ENCODE results near the gene ACTRT3. TPM values are rescaled to one million over a fixed set of nuclear protein-coding genes. Genes with fewer than 3 reads are reported as not detected.
A peak's percentile ranks its signal among the peaks of the same experiment; 100 is the strongest.

The ACTRT3 gene
- total RNA-seq, 1 experiment from 2014 or later: 1.7 TPM

DNA sequence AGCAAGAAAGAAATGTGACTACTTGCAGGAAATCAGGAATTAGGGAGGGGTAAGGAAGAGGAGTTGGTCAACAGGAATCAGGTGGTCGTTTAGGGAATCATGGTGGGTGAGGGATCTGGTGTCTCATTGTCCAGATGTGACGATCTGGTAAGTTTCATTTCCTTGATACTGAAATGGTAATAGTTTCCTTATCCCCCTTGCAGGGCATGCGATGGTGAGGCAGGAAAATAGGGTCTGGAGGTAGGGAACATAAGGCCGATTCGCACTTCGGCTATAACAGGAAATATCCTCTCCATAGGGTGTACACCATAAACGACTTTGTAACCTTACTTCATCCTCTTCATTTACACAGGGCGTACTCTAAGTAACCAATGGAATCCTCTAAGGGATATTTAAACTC lies 43.9 kb upstream of the ACTRT3 start:
- in situ Hi-C loops (cut with HindIII; ENCODE audit: low pct_unique_long_range_greater_than_20kb, low sequenced_read_pairs): no loop called here
- Histone ChIP-seq H3K27me3 (ENCODE audit: control insufficient read depth, insufficient read depth, low read length) (no peaks in the 10 kb centered on the region; the same call in 1 of the 2 replicates), H3K9me3 (ENCODE audit: control insufficient read depth, insufficient read depth, low read depth, low read length) (no peaks in the 10 kb centered on the region), H3K4me1 (ENCODE audit: control insufficient read depth, insufficient read depth, low read length) (peaks cover 17% of the 10 kb centered on the region; the same call in 1 of the 2 replicates), H3K27ac (ENCODE audit: low read length) (peak overlapping the region; percentile 29), H3K36me3 (ENCODE audit: control insufficient read depth, insufficient read depth, low read length) (no peaks in the 10 kb centered on the region), H3K4me3 (ENCODE audit: low read depth in 2 of 2, low read length in 2 of 2) (peak overlapping the region; percentile 39 to 60)
- POLR2A ChIA-PET: no interaction called here
- TF ChIP-seq TCF7L2 (IDR thresholded peaks at IDR 0.05; ENCODE audit: low read depth, low read length) (no peak), POLR2AphosphoS5 (IDR thresholded peaks at IDR 0.05; ENCODE audit: low read depth, low read length) (no peak), SIN3A (IDR thresholded peaks at IDR 0.05; ENCODE audit: borderline replicate concordance, insufficient read depth, low read depth, low read length) (no peak)
- TF ChIP-seq, protein P1, sequence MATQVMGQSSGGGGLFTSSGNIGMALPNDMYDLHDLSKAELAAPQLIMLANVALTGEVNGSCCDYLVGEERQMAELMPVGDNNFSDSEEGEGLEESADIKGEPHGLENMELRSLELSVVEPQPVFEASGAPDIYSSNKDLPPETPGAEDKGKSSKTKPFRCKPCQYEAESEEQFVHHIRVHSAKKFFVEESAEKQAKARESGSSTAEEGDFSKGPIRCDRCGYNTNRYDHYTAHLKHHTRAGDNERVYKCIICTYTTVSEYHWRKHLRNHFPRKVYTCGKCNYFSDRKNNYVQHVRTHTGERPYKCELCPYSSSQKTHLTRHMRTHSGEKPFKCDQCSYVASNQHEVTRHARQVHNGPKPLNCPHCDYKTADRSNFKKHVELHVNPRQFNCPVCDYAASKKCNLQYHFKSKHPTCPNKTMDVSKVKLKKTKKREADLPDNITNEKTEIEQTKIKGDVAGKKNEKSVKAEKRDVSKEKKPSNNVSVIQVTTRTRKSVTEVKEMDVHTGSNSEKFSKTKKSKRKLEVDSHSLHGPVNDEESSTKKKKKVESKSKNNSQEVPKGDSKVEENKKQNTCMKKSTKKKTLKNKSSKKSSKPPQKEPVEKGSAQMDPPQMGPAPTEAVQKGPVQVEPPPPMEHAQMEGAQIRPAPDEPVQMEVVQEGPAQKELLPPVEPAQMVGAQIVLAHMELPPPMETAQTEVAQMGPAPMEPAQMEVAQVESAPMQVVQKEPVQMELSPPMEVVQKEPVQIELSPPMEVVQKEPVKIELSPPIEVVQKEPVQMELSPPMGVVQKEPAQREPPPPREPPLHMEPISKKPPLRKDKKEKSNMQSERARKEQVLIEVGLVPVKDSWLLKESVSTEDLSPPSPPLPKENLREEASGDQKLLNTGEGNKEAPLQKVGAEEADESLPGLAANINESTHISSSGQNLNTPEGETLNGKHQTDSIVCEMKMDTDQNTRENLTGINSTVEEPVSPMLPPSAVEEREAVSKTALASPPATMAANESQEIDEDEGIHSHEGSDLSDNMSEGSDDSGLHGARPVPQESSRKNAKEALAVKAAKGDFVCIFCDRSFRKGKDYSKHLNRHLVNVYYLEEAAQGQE (IDR thresholded peaks at IDR 0.05; ENCODE audit: insufficient read depth in 1 of 2, low read depth in 2 of 2, low read length in 1 of 2): no peak
- TF ChIP-seq, protein P2, sequence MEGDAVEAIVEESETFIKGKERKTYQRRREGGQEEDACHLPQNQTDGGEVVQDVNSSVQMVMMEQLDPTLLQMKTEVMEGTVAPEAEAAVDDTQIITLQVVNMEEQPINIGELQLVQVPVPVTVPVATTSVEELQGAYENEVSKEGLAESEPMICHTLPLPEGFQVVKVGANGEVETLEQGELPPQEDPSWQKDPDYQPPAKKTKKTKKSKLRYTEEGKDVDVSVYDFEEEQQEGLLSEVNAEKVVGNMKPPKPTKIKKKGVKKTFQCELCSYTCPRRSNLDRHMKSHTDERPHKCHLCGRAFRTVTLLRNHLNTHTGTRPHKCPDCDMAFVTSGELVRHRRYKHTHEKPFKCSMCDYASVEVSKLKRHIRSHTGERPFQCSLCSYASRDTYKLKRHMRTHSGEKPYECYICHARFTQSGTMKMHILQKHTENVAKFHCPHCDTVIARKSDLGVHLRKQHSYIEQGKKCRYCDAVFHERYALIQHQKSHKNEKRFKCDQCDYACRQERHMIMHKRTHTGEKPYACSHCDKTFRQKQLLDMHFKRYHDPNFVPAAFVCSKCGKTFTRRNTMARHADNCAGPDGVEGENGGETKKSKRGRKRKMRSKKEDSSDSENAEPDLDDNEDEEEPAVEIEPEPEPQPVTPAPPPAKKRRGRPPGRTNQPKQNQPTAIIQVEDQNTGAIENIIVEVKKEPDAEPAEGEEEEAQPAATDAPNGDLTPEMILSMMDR (IDR thresholded peaks at IDR 0.05): no peak
- CTCF ChIA-PET: no interaction called here
- intact Hi-C loops (cut with micrococcal nuclease; ENCODE audit: unreplicated experiment): no loop called here
- DNase-seq (ENCODE audit: low read depth, low spot score) (no peak), ATAC-seq (no peak)
- BruUV-seq (replicated peaks): no TSS peak

DNA sequence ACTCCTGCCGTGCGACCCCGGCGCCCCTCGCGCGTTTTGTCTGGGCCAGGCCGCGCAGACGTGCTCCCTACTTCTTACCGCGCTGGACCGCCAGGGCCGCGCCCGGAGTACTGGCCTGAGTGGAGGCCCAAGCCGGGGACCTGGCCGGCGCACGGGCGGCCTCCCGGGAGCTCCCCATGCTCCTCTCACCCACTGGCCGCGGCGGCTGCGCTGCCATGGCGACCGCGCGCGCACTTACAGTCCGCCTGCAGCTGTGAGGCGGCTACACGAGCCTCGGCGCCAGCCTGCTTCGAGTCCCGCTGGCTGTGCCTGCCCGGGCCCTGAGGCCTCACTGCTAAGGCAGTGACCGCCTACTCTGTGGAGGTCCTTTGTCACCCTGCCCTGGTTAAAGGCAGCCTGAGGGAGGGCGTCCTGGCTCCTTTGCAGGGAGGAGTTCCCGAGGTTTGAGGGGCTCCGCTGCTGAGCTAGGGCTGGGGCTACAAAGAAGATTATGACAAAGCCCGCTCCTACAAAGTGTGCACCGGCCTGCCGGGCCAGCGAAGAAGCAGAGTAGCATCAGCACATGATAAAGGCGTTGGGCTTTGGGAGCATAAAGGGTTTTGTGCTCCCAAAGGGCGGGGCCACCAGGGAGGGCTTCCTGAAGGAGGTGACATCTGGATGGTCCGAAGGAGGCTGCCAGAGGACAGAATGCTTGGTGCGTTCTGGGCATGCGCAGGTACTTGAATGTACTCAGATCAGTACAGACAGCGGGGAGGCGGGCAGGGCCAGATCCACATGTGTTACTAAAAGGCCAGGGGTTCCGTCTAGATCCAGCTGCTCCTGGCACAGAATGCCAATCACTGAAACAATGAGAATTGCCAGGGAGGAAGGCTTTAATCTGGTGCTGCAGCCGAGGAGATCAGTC lies 43.2 kb upstream of the ACTRT3 start, which contains the start of the genes LRRC34 and LRRIQ4:
LRRC34 (minus strand) TSS at position 573 of the 904 bp plus-strand sequence; CDS start at position 217, 356 bp downstream.
LRRIQ4 (plus strand) TSS at position 539 of the 904 bp plus-strand sequence. CDS start 9,052 bp downstream, outside the sequence.
- POLR2A ChIA-PET: no interaction called here
- intact Hi-C loops (cut with micrococcal nuclease; ENCODE audit: unreplicated experiment): no loop called here

More for the DNA sequence above, 43.2 kb upstream of the ACTRT3 start, which contains the start of the genes LRRC34 and LRRIQ4:
- in situ Hi-C loops (cut with HindIII; ENCODE audit: low pct_unique_long_range_greater_than_20kb, low sequenced_read_pairs): no loop called here
- peak; percentile 27; the same call in 1 of the 2 replicates for TF ChIP-seq POLR2AphosphoS5 (IDR thresholded peaks at IDR 0.05; ENCODE audit: low read depth, low read length)
- no peak for TF ChIP-seq SIN3A (IDR thresholded peaks at IDR 0.05; ENCODE audit: borderline replicate concordance, insufficient read depth, low read depth, low read length)
- DNase-seq (ENCODE audit: low read depth, low spot score): no peak
- Histone ChIP-seq H3K27ac (ENCODE audit: low read length) (peak within 1 kb of the TSS; percentile 63), H3K4me3 (ENCODE audit: low read depth in 2 of 2, low read length in 2 of 2) (peak within 1 kb of the TSS; percentile 39 to 60), H3K36me3 (ENCODE audit: control insufficient read depth, insufficient read depth, low read length) (no peaks in the 10 kb centered on the region), H3K4me1 (ENCODE audit: control insufficient read depth, insufficient read depth, low read length) (peaks cover 17% of the 10 kb centered on the region; the same call in 1 of the 2 replicates), H3K27me3 (ENCODE audit: control insufficient read depth, insufficient read depth, low read length) (no peaks in the 10 kb centered on the region), H3K9me3 (ENCODE audit: control insufficient read depth, insufficient read depth, low read depth, low read length) (no peaks in the 10 kb centered on the region)
- peak; percentile 88 for ATAC-seq
- no TSS peak for BruUV-seq (replicated peaks)
- CTCF ChIA-PET: no interaction called here
